ENCODE results near the gene CACNA2D4. TPM values are rescaled to one million over a fixed set of nuclear protein-coding genes. Genes with fewer than 3 reads are reported as not detected.

The CACNA2D4 gene
- total and polyA plus RNA-seq, 4 donors: 0.82 to 2.8 (median 1.3) TPM

- TF ChIP-seq SP1 (IDR thresholded peaks at IDR 0.05) (no peak), JUND (IDR thresholded peaks at IDR 0.05) (no peak), GABPA (IDR thresholded peaks at IDR 0.05 in 1 of 2, conservative IDR thresholded peaks at IDR 0.05 in 1 of 2) (no peak), TAF1 (conservative IDR thresholded peaks at IDR 0.05) (no peak), FOXA2 (IDR thresholded peaks at IDR 0.05) (no peak), FOXA1 (IDR thresholded peaks at IDR 0.05) (no peak), RXRA (IDR thresholded peaks at IDR 0.05) (no peak), NR2F2 (IDR thresholded peaks at IDR 0.05) (no peak), HNF4G (IDR thresholded peaks at IDR 0.05) (no peak), EGR1 (IDR thresholded peaks at IDR 0.05; ENCODE audit: low read depth in 2 of 2) (no peak), ZBTB33 (IDR thresholded peaks at IDR 0.05) (no peak), RAD21 (IDR thresholded peaks at IDR 0.05) (no peak), YY1 (IDR thresholded peaks at IDR 0.05) (no peak), HNF4A (conservative IDR thresholded peaks at IDR 0.05) (no peak), CTCF (IDR thresholded peaks at IDR 0.05; ENCODE audit: low read depth, low read length, missing input control) (no peak)
- TF ChIP-seq, protein P1, sequence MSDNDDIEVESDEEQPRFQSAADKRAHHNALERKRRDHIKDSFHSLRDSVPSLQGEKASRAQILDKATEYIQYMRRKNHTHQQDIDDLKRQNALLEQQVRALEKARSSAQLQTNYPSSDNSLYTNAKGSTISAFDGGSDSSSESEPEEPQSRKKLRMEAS (IDR thresholded peaks at IDR 0.05): no peak
- TF ChIP-seq, protein P2, sequence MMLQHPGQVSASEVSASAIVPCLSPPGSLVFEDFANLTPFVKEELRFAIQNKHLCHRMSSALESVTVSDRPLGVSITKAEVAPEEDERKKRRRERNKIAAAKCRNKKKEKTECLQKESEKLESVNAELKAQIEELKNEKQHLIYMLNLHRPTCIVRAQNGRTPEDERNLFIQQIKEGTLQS (IDR thresholded peaks at IDR 0.05): no peak
- TF ChIP-seq, protein P3, sequence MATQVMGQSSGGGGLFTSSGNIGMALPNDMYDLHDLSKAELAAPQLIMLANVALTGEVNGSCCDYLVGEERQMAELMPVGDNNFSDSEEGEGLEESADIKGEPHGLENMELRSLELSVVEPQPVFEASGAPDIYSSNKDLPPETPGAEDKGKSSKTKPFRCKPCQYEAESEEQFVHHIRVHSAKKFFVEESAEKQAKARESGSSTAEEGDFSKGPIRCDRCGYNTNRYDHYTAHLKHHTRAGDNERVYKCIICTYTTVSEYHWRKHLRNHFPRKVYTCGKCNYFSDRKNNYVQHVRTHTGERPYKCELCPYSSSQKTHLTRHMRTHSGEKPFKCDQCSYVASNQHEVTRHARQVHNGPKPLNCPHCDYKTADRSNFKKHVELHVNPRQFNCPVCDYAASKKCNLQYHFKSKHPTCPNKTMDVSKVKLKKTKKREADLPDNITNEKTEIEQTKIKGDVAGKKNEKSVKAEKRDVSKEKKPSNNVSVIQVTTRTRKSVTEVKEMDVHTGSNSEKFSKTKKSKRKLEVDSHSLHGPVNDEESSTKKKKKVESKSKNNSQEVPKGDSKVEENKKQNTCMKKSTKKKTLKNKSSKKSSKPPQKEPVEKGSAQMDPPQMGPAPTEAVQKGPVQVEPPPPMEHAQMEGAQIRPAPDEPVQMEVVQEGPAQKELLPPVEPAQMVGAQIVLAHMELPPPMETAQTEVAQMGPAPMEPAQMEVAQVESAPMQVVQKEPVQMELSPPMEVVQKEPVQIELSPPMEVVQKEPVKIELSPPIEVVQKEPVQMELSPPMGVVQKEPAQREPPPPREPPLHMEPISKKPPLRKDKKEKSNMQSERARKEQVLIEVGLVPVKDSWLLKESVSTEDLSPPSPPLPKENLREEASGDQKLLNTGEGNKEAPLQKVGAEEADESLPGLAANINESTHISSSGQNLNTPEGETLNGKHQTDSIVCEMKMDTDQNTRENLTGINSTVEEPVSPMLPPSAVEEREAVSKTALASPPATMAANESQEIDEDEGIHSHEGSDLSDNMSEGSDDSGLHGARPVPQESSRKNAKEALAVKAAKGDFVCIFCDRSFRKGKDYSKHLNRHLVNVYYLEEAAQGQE (IDR thresholded peaks at IDR 0.05): no peak
- 95% methylated on average over 26 of the region's 26 CpGs for WGBS
- DNase-seq (ENCODE audit: low spot score): no peak
- Histone ChIP-seq H3K36me3 (ENCODE audit: control insufficient read depth in 4 of 4, insufficient read depth in 3 of 4, low read depth in 1 of 4, low read length in 3 of 4) (no peaks in the 10 kb centered on the region), H3K27ac (ENCODE audit: low read depth in 1 of 2, low read length in 2 of 2) (no peak overlapping the region), H3K9ac (ENCODE audit: low read depth in 1 of 2, low read length in 2 of 2) (no peak overlapping the region), H3K4me1 (ENCODE audit: control insufficient read depth in 4 of 4, insufficient read depth in 4 of 4, low read length in 3 of 4) (no peaks in the 10 kb centered on the region), H3K4me3 (ENCODE audit: low read depth in 1 of 3, low read length in 3 of 3) (no peak overlapping the region), H3K9me3 (ENCODE audit: control insufficient read depth in 4 of 4, low read length in 3 of 4) (peaks cover 0 to 6% (median 4%) of the 10 kb centered on the region in 4 donors), H3K27me3 (ENCODE audit: control insufficient read depth in 4 of 4, insufficient read depth in 4 of 4, low read length in 3 of 4) (peaks cover 0 to 5% (median 0%) of the 10 kb centered on the region in 4 donors)
Measured at GRCh38 chr12:1908758-1909157, 9.7 kb downstream of the CACNA2D4 start.
